Fibroblast of skin of left quadriceps (primary cell): ENCODE results near the gene CLIC4.
"Not testable (repeated sequence)": the region's sequence is repeated elsewhere in the genome, so short reads cannot be mapped to it uniquely, and the experiment has no call there.

ENCODE experiments used
- DNase-seq, 2 experiments: peaks; one replicate each; pipeline ENCODE4 v3.0.0-alpha.2; 2013; ENCODE audit warnings: low read depth in 2 of 2

CLIC4 gene

DNA sequence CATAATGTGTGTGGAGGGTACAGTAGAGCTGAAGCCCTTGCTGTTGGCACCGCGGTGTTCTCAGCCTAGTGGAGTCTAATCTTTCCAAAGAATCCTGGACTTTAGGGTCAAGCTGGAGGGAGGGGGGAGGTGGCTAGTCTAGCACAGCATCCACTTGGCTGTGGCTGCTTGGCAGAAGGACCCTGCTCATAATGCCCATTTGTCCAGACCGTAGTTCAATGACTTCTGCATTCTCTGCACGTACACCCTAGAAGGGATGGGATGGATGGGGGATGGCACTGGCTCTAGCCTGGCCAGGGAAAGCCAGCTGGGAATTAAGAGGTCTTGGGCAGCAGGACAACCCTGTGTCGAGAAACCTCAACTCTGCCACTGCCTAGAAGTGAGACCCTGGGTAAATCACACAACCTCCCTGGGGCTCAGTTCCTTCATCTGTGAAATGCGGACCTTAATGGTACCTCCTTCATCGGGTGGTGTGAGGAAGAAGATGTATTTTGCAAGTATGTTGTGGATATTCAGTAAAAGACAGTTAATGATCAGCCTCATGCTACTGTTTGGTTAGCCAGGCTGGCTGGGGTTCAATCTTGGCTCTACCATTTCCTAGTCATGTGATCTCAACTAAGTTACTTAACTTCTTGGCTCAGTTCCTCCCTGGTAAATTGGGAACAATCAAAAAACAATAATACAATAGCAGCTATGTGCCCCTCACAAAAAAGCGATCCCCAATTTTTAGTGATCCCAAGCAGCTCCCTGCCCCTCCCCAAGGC lies 27.2 kb upstream of the CLIC4 start:
- no peak for DNase-seq

DNA sequence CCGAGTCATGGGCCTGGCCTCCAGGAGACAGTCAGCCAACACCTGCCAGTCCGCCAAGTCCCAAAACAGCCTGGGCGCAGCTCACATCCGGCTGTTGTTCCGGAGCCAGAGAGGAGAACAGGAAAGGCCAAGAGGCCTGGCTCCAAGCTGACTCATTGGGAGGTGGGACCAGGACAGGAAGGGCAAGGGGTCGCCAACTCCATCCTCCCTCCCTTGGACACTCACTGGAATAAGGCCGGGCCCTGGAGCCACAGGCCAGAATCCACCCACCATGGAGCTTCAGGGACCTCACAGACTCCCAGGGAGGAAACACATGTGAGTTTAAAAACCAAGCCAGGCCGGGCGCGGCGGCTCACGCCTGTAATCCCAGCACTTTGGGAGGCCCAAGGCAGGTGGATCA lies 25.1 kb upstream of the CLIC4 start:
- DNase-seq, result no peak

DNA sequence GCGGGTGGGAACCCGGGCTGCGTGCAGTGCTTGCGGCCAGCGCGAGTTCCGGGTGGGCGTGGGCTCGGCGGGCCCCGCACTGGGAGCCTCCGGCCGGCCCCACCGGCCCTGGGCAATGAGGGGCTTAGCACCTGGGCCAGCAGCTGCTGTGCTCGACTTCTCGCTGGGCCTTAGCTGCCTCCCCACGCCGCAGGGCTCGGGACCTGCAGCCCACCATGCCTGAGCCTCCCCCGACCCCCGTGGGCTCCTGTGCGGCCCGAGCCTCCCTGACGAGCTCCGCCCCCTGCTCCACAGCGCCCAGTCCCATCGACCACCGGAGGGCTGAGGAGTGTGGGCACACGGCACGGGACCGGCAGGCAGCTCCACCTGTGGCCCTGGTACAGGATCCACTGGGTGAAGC lies 23.7 kb upstream of the CLIC4 start:
- no peak for DNase-seq

DNA sequence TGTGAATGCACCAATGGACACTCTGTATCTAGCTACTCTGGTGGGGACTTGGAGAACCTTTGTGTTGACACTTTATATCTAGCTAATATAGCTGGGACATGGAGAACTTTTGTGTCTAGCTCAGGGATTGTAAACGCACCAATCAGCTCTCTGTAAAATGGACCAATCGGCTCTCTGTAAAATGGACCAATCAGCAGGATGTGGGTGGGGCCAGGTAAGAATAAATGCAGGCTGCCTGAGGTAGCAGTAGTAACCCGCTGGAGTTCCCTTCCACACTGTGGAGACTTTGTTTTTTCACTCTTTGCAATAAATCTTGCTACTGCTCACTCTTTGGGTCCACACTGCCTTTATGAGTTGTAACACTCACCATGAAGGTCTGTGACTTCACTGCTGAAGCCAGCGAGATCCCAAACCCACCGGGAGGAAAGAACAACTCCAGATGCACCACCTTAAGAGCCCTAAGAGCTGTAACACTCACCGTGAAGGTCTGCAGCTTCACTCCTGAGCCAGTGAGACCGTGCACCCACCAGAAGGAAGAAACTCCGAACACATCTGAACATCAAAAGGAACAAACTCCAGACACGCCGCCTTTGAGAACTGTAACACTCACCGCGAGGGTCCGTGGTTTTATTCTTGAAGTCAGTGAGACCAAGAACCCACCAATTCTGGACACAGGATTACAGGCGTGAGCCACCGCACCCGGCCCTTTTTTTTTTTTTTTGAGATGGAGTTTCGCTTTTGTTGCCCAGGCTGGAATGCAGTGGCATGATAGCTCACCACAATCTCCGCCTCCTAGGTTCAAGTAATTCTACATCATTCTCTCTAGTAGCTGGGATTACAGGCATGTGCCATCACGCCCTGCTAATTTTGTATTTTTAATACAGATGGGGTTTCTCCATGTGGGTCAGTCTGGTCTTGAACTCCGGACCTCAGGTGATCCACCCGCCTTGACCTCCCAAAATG lies 22.9 kb upstream of the CLIC4 start:
- not testable (repeated sequence) for DNase-seq

DNA sequence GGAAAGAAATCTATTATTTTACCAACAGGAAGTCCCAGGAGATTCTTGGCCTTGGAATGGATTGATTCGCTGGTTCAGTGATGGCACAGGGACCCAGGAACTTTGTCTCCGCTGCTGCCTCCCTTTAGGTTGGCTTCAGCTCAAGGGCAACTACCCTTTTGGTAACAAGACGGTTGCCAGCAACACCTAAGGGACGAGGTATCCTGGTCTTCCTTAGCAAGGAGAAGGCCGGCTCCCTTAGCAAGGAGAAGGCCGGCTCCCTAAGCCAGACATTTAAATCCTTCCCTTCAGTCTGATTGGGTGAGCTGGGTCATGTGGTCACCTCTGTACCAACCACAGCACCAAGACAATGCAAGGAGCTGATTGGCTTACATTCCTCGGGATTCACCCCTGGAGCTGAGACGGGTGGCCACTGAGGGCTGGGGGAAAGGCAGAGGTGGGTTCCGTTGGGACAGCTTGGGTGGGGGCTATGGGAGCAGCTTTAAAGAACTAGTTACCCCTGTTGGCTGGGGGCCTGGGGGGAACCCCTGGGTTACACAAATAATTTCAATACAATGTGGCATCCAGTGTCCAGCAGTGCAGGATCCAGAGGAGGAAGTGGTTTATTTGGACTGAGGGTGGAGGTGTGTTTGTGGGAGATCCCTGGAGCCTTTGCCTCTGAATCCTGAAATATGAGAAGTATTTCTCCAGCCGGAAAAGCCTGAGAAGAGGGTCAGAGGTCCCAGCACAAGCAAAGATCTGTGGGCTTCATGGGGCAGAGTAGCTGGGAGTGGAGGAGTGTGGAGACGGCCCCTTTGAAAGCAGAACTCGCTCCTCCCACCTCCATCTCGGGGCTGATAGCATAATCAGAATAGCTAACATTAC lies 20.7 kb upstream of the CLIC4 start:
- DNase-seq, result no peak

DNA sequence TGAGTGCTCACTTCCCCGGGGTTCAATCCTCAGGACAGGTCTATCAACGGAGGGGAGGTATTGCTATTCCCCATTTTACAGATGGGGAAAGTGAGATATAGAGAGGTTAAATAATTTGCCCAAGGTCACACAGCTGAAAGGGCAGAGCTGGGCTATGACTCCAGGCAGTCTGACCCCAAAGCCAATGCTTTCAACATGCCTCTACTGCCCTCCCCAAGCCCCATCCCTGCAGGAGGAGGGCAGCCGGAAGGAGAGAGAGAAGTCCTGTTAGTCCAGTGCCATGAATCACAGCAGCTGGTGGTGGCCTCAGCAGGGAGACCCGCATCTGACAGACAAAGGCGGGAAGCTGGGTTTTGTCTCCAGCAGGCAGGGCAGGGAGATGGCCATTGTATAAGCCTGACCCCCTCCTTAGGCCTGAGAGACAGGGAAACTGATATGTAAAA lies 20.0 kb upstream of the CLIC4 start:
- no peak for DNase-seq

DNA sequence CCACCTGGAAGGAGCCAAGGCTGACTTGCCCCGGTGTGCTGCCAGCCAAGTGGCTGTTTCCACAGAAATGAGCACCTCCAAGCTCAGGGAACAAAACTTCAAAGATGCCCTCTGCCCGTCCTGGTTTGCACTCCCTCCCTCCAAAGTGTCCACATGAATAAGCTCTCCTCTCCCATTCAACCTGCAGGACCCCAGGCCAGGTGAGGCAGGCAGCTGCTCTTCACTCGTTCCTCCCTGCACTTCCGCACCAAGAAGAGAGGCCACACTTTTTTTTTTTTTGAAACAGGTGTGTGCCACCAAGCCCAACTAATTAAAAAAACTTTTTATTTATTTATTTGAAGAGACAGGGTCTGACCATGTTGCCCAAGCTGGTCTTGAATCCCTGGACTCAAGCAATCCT lies 18.5 kb upstream of the CLIC4 start:
- DNase-seq, result no peak

DNA sequence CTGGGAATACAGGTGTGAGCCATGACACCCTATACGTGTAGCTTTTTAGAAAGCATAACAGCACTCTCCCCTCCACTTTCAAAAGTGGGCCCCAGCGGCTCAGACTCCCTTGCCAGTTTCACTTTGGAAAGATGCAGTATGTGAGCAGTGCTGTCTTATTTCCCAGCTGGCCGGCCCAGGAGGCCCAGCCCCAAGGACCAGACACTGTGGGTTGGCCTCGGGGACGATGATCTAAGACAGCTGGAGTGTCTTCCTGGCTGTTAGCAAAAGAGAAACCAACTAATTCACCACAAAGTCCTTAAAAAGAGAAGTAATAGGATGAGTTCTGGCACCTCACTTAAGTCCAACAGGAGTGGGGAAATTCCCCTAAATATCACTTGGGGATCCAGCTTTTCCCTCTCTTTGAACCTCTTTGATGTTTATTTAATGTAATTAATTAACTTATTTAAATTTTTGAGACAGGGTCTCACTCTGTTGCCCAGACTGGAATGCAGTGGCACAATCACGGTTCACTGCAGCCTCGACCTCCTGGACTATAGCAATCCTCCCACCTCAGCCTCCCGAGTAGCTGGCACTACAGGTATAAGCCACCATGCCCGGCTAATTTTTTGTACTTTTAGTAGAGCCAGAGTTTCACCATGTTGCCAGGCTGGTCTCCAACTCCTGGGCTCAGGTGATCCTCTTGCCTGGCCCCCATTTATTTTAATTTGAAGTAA lies 17.6 kb upstream of the CLIC4 start:
- DNase-seq, result peak in 1 of 2 experiments; percentile 55

DNA sequence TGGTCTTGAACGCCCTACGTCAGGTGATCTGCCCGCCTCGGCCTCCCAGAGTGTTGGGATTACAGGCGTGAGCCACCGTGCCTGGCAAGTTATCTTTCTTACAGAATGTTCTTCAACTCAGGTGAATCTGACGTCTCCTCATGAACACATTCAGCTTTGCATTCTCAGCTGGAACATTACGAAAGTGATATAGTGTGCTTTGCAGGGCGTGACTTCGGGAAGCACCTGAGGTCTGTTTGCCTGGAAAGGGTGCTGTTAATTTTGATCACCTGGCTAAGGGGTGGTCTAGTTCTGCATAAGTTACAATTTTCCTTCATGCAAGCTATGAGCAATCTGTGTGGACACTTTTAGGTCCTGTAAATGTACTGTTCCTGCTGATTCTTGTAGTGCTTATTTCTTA lies 16.3 kb upstream of the CLIC4 start:
- no peak for DNase-seq

DNA sequence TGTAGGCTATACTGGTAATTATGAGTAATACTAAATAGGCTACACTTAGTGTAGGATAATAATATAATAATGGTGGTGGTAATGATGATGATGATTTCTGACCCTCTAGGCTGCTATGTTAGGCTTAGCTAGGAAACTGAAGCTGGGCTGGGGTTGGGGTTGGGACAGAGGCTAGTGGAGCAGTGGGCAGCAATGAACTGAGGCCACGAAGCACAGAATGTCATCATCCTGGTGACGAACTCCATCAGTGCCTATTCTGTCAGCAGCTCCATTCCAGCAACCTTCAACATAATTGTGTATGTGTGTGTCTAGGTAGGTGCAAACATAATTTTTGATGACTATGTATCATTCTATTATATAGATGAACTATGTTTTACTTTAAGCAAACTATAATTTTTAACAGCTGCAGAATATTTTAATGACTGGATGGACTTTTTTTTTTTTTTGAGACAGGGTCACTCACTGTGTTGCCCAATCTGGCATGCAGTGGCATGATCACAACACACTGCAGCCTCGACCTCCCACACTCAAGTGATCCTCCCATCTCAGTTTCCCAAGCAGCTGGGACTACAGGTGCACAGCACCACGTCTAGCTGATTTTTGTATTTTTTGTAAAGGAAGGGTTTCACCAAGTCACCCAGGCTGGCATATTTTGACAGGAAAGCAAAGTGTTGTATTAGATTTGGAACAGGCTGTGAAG lies 12.9 kb upstream of the CLIC4 start:
- DNase-seq, result no peak

DNA sequence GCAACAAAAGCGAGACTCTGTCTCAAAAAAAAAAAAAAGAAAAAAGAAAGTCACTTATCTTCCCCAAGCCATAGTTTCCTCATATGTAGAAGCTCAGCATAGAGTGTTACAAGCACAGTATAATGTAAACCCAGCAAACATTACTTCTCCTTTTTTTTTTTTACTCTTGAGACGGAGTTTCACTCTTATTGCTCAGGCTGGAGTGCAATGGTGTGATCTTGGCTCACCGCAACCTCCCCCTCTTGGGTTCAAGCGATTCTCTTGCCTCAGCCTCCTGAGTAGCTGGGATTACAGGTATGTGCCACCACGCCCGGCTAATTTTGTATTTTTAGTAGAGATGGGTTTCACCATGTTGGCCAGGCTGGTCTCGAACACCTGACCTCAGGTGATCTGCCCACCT lies 11.9 kb upstream of the CLIC4 start:
- DNase-seq, result not testable (repeated sequence)

DNA sequence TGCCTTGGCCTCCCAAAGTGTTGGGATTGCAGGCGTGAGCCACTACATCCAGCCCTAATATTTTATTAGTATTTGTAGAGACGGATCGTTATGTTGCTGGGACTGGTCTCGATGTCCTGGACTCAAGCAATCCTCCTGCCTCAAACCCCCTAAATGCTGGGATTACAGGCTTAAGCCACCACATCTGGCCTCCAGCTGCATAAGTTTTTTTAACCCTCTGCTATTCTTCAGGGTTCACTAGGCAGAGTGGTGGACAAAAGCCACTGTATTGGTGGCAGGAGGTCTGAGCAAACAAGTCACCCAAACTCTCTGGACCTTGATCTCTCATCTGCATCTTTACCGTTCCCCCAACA lies 10.1 kb upstream of the CLIC4 start:
- no peak for DNase-seq

DNA sequence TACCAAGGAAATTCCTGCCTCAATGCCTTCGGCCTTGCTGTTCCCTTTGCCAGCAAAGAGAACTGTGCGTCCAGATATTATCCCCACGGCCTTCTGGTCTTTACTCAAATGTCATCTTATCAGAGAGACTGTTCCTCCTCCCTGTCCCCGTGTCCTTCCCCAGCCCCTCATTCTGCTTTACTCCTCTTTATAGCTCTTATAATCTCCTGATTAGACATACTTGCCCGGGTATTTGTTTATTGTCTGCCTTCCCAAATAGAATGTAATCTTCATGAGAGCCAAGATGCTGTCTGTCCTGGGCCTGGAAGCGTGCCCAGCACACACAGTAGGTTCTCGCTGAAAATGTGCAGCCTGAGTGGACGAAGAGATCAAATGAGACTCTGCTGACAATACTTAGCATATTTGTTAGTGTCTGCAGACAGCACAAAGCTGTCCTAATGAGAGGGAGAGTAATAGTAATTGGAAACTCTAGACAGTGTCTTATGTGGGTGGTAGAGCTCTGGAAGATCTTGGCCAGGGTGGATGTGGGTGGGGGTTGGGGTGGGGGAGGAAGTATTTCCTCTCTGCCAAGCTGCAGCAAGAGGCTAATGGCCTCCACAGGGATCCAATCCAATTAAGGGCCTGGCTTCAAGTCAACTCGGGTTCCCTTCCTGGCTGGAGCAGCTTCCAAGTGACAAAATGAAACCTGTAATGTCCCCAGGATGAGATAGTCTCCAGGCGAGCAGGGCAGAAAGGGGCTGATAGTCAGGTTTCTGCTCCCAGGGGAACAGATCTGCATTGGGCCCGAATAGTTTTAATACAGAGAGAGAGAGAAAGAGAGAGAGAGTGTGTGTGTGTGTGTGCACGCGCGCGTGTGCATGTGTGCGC lies 9.5 kb upstream of the CLIC4 start:
- peak in 1 of 2 experiments; percentile 46 for DNase-seq

DNA sequence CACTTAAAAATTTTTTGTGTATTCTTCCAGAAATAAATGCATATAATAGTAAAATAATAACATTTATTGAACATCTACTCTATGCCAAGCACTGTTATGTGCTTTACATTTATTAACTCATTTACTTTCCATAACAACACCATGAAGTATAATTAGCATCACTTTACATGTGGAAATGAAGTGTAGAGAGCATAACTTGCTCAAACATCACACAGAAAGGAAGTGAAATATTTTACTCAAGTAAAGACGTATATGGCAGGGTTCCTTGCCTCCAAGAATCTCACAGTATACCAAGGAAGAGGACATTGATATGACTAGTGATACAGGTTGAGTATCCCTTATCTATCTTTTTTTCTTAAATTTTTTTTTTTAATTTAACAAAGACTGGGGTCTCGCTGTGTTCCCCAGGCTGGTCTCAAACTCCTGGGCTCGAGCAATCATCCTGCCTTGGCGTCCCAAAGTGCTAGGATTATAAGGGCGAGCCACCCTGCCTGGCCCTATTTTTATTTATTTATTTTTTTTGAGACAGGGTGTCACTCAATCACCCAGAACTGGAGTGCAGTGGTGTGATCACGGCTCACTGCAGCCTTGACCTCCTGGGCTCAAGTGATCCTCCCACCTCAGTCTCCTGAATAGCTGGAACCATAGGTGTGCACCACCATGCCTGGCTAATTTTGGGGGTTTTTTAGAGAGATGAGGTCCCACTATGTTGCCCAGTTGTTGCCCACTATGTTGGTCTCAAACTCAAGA lies 7.7 kb upstream of the CLIC4 start:
- no peak for DNase-seq

DNA sequence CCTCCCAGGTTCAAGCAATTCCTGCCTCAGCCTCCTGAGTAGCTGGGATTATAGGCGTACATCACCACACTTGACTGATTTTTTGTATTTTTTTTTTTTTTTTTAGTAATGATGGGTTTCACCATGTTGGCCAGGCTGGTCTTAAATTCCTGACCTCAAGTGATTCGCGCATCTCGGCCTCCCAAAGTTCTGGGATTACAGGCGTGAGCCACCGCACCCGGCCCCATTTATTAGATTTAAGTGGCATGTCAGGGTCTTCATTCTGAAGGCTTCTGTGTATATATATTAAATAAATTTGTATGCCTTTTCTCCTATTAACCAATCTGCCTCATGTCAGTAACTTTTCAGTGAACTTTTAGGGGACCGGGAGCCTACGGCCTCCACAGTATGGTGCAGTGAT lies 6.0 kb upstream of the CLIC4 start:
- DNase-seq, result no peak

DNA sequence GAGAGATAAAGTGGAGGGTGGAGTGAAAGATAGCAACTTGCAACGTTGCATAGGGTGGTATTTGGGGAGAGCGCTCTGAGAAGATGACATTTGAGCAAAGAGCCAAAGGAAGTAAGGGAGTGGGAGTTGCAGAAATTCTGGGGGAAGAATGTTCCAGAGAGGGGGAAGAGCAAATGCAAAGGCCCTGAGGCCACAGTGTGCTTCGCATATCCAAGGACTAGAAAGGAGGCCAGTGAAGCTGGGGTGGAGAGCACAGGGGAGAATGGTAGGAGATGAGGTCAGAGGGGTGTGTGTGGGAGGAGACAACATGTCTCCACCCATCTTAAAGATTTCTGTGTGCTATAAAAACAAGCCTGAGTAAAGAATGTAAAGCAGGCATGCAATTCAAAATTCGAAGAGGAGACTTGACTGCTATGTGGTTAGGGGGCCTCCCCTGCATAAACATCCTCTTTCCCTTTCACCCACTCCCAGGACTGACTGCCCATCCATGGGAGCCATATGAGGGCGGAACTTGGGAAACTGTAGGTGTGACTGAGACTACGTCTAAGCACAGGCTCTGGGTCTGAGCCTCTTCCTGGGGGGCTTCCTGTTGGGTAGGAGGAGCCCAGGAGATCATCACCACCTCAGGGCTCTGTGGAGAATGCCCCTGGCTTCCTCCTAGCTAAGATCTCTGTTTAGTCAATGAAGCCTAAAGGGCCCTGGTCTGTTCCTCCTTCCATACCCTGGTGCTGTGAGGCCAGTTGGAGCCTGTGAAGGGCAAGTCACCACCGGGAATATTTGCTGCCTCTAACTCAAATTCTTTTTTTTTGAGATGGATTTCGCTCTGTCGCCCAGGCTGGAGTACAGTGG lies 2.9 kb upstream of the CLIC4 start:
- DNase-seq, result peak; percentile 61 to 63

DNA sequence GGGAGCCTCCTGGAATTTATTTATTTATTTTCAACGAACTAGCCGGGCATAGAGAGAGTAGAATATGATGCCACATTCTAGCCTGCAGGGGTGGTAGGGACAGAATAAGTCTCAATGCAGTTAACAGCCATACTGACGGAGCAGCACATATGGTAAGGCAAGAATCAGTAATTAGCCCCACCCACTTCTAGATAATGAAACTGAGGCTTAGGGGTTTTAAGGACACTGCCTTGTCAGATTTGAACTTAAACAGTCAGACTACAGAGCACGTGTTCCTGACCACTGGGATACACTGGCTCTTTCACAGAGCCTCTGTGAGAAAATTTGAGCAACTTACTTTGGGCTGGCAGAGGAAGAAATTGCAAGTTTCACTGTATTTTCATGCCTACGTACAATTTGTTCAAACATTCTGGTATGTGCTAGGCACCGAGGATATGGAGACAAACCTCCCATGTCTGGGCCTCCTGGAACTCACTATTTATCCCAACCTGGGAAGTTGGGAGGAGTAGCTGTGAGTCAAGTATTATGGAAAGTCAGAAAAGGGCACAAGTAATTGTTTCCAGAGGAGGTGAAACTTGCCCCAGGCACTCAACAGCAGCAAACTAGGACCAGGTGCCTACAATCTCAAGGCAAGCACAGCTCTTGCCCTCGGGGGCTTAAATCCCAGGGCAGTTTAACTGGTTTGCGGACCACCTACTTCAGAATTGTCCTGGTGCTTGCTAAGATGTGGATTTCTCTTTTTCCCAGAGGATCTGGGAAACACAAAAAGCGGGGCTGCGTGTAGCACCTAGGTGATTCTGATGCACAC lies 1.6 kb upstream of the CLIC4 start:
- DNase-seq, result peak in 1 of 2 experiments; percentile 49
